KMS-11 (cell line): ENCODE data around the gene COMTD1.
A peak's percentile ranks its signal among the peaks of the same experiment; 100 is the strongest.

Source experiments
- H2AFZ ChIP-seq: fragments of 200-600 bp; sonication (generic); 2 replicates; pipeline ENCODE4 v1.6.1; 2016; ENCODE audit warnings: antibody characterized with exemption, mixed run types, low read depth
- H3K27ac ChIP-seq: fragments of 200-600 bp; sonication (generic); 2 replicates; pipeline ENCODE4 v1.6.1; 2016; ENCODE audit warnings: mild to moderate bottlenecking, mixed run types
- H3K27me3 ChIP-seq: fragments of 200-600 bp; sonication (generic); 2 replicates; pipeline ENCODE4 v1.6.1; 2017; ENCODE audit warnings: mild to moderate bottlenecking, low read depth, mixed run types, moderate library complexity; ENCODE audit not compliant: insufficient read depth
- H3K36me3 ChIP-seq: fragments of 200-600 bp; sonication (generic); 2 replicates; pipeline ENCODE4 v1.6.1; 2017; ENCODE audit warnings: mild to moderate bottlenecking, mixed run types; ENCODE audit not compliant: insufficient read depth
- H3K4me1 ChIP-seq: fragments of 200-600 bp; sonication (generic); 2 replicates; pipeline ENCODE4 v1.6.1; 2016; ENCODE audit warnings: mild to moderate bottlenecking, low read depth, mixed run types; ENCODE audit not compliant: poor library complexity, severe bottlenecking
- H3K4me2 ChIP-seq: fragments of 200-600 bp; sonication (generic); 2 replicates; pipeline ENCODE4 v1.7.0; 2016; ENCODE audit warnings: mild to moderate bottlenecking, mixed run types
- H3K4me3 ChIP-seq: fragments of 200-600 bp; sonication (generic); IDR thresholded peaks from 2 replicates; pipeline ENCODE4 v1.6.1; 2017; ENCODE audit warnings: low read depth, low read length, mixed read lengths; ENCODE audit not compliant: insufficient read depth
- H3K79me2 ChIP-seq: fragments of 200-600 bp; sonication (generic); 2 replicates; pipeline ENCODE4 v1.6.1; 2016; ENCODE audit warnings: low read depth, mixed run types; ENCODE audit not compliant: insufficient read depth
- H3K9ac ChIP-seq: fragments of 200-600 bp; sonication (generic); 2 replicates; pipeline ENCODE4 v1.6.1; 2016; ENCODE audit warnings: mild to moderate bottlenecking, mixed run types
- H4K20me1 ChIP-seq: fragments of 200-600 bp; sonication (generic); 2 replicates; pipeline ENCODE4 v1.6.1; 2016; ENCODE audit warnings: mild to moderate bottlenecking, mixed run types; ENCODE audit not compliant: insufficient read depth
- TF ChIP-seq, protein P1 (sequence below): fragments of 200-600 bp; sonication (generic); conservative IDR thresholded peaks from 2 replicates; pipeline ENCODE4 v1.6.1; 2017; ENCODE audit warnings: low read depth, mild to moderate bottlenecking, antibody characterized with exemption, low read length, moderate library complexity, mixed read lengths

COMTD1 gene

DNA sequence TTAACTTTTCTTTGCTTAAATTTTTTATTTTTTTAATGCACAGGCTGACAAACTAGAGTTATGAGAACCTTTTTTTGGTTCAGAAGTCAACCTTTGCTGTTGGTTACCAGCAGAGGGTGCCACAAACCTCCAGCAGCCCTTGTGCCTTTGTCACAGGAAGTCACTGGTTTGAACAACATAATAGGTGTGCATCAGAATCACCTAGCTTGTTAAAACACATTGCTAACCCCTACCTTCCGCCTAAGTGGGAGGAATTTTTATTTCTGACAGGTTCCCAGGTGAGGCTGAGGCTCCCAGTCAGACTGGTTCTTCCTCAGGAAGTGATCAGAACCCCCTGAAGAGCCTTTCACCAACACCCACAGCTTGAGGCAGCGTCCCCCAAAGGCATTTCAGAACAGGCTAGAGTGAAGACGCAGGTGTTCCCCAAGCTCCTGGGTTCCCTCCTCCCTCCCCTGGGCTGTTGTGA, 47.8 kb downstream of the COMTD1 start:
- H3K36me3 ChIP-seq, result no peaks in the 10 kb centered on the region
- H3K27me3 ChIP-seq, result no peaks in the 10 kb centered on the region
- no peak overlapping the region for H3K9ac ChIP-seq
- H4K20me1 ChIP-seq, result no peaks in the 10 kb centered on the region
- H3K4me2 ChIP-seq, result no peak overlapping the region
- H3K4me1 ChIP-seq, result peaks cover 10% of the 10 kb centered on the region
- TF ChIP-seq, protein P1, sequence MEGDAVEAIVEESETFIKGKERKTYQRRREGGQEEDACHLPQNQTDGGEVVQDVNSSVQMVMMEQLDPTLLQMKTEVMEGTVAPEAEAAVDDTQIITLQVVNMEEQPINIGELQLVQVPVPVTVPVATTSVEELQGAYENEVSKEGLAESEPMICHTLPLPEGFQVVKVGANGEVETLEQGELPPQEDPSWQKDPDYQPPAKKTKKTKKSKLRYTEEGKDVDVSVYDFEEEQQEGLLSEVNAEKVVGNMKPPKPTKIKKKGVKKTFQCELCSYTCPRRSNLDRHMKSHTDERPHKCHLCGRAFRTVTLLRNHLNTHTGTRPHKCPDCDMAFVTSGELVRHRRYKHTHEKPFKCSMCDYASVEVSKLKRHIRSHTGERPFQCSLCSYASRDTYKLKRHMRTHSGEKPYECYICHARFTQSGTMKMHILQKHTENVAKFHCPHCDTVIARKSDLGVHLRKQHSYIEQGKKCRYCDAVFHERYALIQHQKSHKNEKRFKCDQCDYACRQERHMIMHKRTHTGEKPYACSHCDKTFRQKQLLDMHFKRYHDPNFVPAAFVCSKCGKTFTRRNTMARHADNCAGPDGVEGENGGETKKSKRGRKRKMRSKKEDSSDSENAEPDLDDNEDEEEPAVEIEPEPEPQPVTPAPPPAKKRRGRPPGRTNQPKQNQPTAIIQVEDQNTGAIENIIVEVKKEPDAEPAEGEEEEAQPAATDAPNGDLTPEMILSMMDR, result peak; percentile 78
- no peak overlapping the region for H3K27ac ChIP-seq
- H2AFZ ChIP-seq, result no peak overlapping the region
- H3K79me2 ChIP-seq, result no peaks in the 10 kb centered on the region
- no peak overlapping the region for H3K4me3 ChIP-seq

DNA sequence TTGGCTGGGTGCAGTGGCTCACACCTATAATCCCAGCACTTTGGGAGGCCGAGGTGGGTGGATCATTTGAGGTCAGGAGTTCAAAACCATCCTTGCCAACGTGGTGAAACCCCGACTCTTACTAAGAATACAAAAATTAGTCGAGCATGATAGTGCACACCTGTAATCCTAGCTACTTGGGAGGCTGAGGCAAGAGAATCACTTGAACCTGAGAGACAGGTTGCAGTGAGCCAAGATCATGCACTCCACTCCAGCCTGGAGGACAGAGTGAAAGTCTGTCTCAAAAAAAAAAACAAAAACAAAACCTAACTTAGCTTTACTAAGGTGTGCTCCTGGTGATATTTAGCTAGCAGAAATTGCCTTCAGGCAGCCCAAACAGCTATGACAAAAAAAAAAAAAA, 49.4 kb downstream of the COMTD1 start:
- Histone ChIP-seq H2AFZ (no peak overlapping the region), H3K4me2 (no peak overlapping the region), H3K79me2 (no peaks in the 10 kb centered on the region), H3K9ac (no peak overlapping the region), H3K4me3 (no peak overlapping the region), H3K4me1 (peaks cover 10% of the 10 kb centered on the region), H3K36me3 (no peaks in the 10 kb centered on the region), H3K27ac (no peak overlapping the region), H4K20me1 (no peaks in the 10 kb centered on the region), H3K27me3 (no peaks in the 10 kb centered on the region)
- TF ChIP-seq, protein P1, result no peak
